Measurements from ENCODE around the gene RAB6D. TPM values are rescaled to one million over a fixed set of nuclear protein-coding genes. Genes with fewer than 3 reads are reported as not detected.
"Not testable (repeated sequence)": the region's sequence is repeated elsewhere in the genome, so short reads cannot be mapped to it uniquely, and the experiment has no call there.

RAB6D gene
- total RNA-seq, 4 donors from 2014 or later = 0.14 to 0.15 TPM; not detected in 2

- intact Hi-C loops (cut with DNase I; ENCODE audit: low total_unique reads) = no loop called here
These were observed 6.0 kb upstream of the RAB6D start for GRCh38 chr2:131369954-131370353.

GRCh38 chr2:131368493-131369066 is 4.6 kb upstream of the RAB6D start:
- H3K4me1 ChIP-seq; DNase-seq; H3K36me3 ChIP-seq; H3K4me3 ChIP-seq; H3K9me3 ChIP-seq; H3K27ac ChIP-seq; intact Hi-C loops (cut with DNase I; ENCODE audit: low total_unique reads): not testable (repeated sequence)
- peaks cover 0 to 11% of the 10 kb centered on the region in 2 donors for H3K27me3 ChIP-seq

More at GRCh38 chr2:131369954-131370353, 6.0 kb upstream of the RAB6D start:
- no peak overlapping the region for H3K4me3 ChIP-seq
- no peaks in the 10 kb centered on the region for H3K4me1 ChIP-seq
- H3K27ac ChIP-seq = no peak overlapping the region
- no peak for DNase-seq
- H3K36me3 ChIP-seq = no peaks in the 10 kb centered on the region
- no peaks in the 10 kb centered on the region for H3K9me3 ChIP-seq
- peaks cover 0 to 3% of the 10 kb centered on the region in 2 donors for H3K27me3 ChIP-seq
- TF ChIP-seq CTCF (IDR thresholded peaks at IDR 0.05) (no peak), POLR2A (IDR thresholded peaks at IDR 0.05) (no peak)

- DNase-seq = no peak
- Histone ChIP-seq H3K9me3 (no peaks in the 10 kb centered on the region), H3K4me3 (no peak overlapping the region), H3K4me1 (no peaks in the 10 kb centered on the region), H3K27me3 (peaks cover 0 to 11% of the 10 kb centered on the region in 2 donors), H3K27ac (no peak overlapping the region), H3K36me3 (no peaks in the 10 kb centered on the region)
- TF ChIP-seq CTCF (IDR thresholded peaks at IDR 0.05) (no peak), POLR2A (IDR thresholded peaks at IDR 0.05) (no peak)
- intact Hi-C loops (cut with DNase I; ENCODE audit: low total_unique reads) = no loop called here
These were observed 3.4 kb upstream of the RAB6D start for GRCh38 chr2:131367352-131367751.

DNA sequence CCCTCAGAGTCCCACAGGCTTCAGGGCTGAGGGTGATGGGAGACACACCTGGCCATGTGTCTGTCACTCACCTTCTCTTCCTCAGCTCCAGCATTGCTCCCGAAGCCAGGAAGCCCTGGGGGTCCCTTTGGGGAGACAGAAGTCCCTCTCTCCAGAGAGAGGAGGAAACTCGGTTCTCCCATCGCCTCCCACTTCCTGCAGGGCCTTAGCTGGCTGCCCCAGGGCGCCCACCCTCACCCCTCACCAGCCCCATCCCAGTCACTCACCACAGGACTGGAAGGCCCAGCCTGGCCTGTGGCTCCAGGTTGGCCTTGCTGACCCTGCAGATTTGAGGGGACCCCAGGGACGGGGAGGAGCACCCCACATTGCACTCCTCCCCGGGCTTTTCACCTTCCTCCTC is 2.7 kb upstream of the RAB6D start:
- no peak overlapping the region for H3K4me3 ChIP-seq
- intact Hi-C loops (cut with DNase I; ENCODE audit: low total_unique reads) = no loop called here
- H3K36me3 ChIP-seq = no peaks in the 10 kb centered on the region
- H3K27ac ChIP-seq = no peak overlapping the region
- H3K4me1 ChIP-seq = no peaks in the 10 kb centered on the region
- no peaks in the 10 kb centered on the region for H3K9me3 ChIP-seq
- DNase-seq = no peak
- peaks cover 0 to 11% of the 10 kb centered on the region in 2 donors for H3K27me3 ChIP-seq
- TF ChIP-seq POLR2A (IDR thresholded peaks at IDR 0.05) (no peak), CTCF (IDR thresholded peaks at IDR 0.05) (no peak)

DNA sequence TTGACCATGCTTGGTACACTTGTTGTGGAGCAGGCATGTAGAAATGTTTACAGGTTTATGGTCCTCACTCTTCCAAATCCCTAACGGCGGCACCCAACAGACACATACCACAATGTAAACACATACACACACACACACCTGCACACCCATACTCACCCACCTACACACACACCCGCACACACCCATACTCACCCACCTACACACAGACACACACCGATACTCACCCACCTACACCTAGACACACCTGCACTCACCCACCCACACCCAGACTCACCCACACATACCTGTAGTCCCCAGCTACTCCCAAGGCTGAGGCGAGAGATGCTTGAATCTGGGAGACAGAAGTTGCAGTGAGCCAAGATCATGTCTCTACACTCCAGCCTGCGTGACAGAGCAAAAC is 1.5 kb upstream of the RAB6D start:
- intact Hi-C loops (cut with DNase I; ENCODE audit: low total_unique reads) = no loop called here
- no peaks in the 10 kb centered on the region for H3K36me3 ChIP-seq
- no peak for DNase-seq
- H3K4me1 ChIP-seq = no peaks in the 10 kb centered on the region
- peaks cover 0 to 16% of the 10 kb centered on the region in 2 donors for H3K27me3 ChIP-seq
- no peaks in the 10 kb centered on the region for H3K9me3 ChIP-seq
- no peak overlapping the region for H3K4me3 ChIP-seq
- no peak overlapping the region for H3K27ac ChIP-seq
- no peak for TF ChIP-seq CTCF (IDR thresholded peaks at IDR 0.05)
- TF ChIP-seq POLR2A (IDR thresholded peaks at IDR 0.05) = no peak

GRCh38 chr2:131363213-131363612 is 755 bp downstream of the RAB6D start:
- DNase-seq; H3K4me3 ChIP-seq; H3K4me1 ChIP-seq; H3K9me3 ChIP-seq; H3K27ac ChIP-seq; H3K36me3 ChIP-seq; intact Hi-C loops (cut with DNase I; ENCODE audit: low total_unique reads): not testable (repeated sequence)
- peaks cover 0 to 22% of the 10 kb centered on the region in 2 donors for H3K27me3 ChIP-seq

DNA sequence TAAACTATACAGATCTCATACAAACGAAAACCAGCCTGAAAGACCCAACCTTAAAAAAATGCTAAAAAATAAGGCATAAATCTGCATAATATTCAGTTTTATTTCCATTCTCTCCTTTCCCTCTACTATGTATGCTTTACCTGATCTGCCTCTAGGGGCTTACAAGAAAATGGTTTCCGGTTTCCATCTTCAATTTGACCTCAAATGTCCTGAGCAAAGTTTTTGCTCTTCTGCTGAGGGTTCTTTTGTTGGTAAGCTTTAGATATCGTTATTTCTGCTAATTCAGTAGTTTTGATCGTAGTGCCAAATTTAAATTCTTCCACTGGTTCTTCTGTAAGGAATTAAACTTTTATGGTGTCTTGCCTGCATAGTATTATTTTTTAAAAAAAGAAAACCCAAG is 2.2 kb downstream of the RAB6D start:
- H3K4me3 ChIP-seq; intact Hi-C loops (cut with DNase I; ENCODE audit: low total_unique reads): not testable (repeated sequence)
- H3K27me3 ChIP-seq = peaks cover 0 to 22% of the 10 kb centered on the region in 2 donors

GRCh38 chr2:131353167-131353697 is 10.7 kb downstream of the RAB6D start:
- intact Hi-C loops (cut with DNase I; ENCODE audit: low total_unique reads); H3K9me3 ChIP-seq; H3K4me1 ChIP-seq; H3K27ac ChIP-seq; DNase-seq; H3K4me3 ChIP-seq; H3K27me3 ChIP-seq; H3K36me3 ChIP-seq: not testable (repeated sequence)

More for the DNA sequence above, 2.2 kb downstream of the RAB6D start:
- not testable (repeated sequence) for H3K36me3 ChIP-seq, H3K27ac ChIP-seq, H3K4me1 ChIP-seq, DNase-seq, H3K9me3 ChIP-seq

All from uterus (tissue), 4 donors.